NCI-H1694 treated with DMSO at 0.1 percent for 48 hours (cell line): ENCODE results near the gene CCDC6.
"Not testable (repeated sequence)": the region's sequence is repeated elsewhere in the genome, so short reads cannot be mapped to it uniquely, and the experiment has no call there.

Source experiments
- DNase-seq: peaks from one replicate; lab custom pipeline; 2025; lab: John Stamatoyannopoulos, UW

CCDC6 gene

DNA sequence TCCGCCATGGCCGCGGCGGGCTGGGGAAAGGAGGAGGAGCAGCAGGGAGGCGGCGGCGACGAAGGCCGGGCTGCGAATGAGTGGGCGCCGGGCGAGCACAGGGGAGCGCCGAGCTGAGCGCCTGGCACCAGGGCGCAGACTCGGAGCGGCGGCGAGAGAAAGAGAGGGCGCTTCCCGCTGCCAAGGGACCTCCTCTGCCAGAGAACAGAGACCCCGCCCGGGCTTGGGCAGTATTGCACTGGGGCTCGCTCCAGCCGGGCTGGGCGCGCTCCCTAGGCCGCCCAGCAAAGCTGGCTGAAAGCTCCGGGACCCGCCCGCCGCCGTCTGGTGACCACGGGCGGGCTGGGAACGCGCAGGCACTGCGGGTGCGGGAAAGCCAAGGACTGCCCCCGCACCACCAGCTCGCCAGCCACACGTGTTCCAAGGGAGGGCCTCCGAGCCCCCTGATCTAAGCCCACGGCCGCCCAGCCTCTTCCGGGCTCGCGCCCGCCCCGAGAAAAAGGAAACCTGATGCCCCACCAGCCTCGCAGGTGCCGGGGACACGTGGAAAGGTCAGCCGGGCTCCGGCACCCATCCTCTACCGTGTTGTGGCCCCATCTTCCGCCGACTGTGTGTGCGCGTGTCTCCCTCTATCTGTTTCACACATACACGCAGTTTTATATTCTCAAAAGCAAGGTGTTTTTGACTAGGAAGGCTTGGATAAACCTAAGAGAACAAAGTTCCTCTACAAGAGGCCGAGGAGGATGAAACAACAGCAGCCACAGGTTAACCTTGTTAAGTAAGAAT lies at the start of gene CCDC6:
CCDC6 (minus strand) TSS at position 140 of the 786 bp plus-strand sequence; CDS start at position 8, 132 bp downstream.
- peak; percentile 82 for DNase-seq

DNA sequence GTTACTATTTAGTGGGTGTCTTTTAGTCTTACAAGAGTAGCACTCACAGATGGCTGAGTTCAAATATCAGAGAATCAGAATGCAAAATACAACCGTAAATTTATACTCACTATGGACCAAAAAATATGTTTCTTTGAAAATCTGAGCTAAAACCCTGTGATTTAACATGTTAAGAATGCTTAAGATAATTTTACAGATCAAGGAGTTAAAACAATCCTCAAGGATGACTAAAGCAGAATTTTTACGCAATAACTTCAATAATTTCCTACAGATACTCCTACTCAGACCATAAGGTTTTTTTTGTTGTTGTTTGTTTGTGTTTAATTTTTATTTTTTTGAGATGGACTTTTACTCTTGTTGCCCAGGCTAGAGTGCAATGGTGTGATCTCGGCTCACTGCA lies 47.9 kb upstream of the CCDC6 start:
- DNase-seq: no peak

DNA sequence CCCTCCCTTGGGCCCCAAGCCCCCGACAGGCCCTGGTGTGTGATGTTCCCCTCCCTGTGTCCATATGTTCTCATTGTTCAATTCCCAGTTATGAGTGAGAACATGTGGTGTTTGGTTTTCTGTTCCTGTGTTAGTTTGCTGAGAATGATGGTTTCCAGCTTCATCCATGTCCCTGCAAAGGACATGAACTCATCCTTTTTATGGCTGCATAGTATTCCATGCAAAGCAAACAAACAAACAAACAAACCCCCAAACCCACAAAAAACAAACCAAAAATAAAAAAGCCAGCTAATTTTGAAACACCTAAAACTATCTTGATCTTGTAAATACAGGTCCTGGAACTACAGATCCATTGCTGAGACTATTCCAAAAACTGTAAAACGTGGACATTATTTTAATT lies 47.4 kb upstream of the CCDC6 start:
- DNase-seq: not testable (repeated sequence)

- no peak for DNase-seq
Measured at GRCh38 chr10:59950105-59950504, 43.7 kb upstream of the CCDC6 start.

GRCh38 chr10:59949608-59950007 lies 43.3 kb upstream of the CCDC6 start:
- no peak for DNase-seq

DNA sequence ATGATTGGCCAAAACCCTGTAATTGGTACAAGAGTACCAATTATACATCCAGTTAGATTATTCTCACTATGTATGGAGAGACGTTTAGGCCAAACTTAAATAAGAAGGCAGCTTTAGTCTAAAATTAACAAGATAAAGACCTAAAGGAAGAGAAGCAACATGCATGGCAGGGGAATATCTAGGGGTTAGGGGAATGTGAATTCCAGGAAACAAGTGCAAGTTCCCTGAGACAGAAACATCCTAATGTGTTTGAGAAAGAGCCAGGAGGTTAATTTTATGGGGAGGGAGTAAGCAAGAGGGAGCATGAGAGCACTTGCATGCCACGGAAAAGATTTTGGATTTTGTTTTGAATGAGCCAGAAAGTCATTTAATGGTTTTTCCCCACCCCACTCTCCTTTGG lies 39.6 kb upstream of the CCDC6 start:
- DNase-seq: no peak

- no peak for DNase-seq
Measured at GRCh38 chr10:59945590-59945989, 39.2 kb upstream of the CCDC6 start.

DNA sequence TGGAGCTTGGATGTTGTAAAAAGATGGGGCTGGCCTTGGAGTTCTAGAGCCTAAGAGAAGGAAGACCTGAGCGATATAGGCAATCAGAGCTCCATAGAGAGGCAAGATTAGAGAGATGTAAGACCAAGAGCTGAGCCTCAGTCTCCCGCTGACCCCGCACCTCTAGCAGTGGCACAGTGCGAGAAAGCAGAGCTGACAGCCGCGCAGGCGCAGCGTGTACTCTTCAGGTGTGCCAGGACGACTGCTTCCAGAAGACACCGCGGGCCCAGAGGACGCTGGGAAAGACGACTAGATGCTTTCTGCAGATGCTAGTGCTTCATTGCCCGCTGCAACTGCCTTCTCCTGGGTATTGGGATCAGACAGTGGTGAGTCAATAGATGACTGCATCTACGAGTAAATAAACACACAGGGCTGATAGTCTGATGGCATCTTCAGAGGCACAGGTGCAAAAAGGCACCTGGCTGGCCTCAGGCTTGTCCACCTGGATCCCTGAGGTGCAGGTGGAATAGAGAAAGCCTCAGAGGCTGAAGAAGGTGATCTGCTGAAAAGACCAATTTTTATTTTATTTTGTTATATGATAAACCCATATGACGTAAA lies 38.1 kb upstream of the CCDC6 start:
- no peak for DNase-seq

DNA sequence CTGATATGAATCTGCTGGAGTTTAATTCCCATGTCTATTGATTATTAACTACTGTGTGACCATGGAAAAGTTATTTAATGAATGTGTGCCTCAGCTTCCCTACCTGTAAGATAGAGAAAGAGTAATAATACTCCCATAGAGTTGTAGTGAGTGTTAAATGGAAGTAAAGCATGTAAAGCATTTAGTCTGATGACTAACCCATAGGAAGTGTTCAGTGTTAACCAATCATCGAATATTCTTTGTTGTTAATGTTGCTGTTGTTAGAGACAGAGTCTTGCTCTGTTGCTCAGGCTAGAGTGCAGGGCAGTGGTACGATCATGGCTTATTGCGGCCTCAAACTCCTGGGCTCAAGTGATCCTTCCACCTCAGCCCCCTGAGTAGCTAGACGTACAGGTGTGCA lies 36.2 kb upstream of the CCDC6 start:
- DNase-seq: no peak

- no peak for DNase-seq
Measured at GRCh38 chr10:59937720-59938119, 31.4 kb upstream of the CCDC6 start.

DNA sequence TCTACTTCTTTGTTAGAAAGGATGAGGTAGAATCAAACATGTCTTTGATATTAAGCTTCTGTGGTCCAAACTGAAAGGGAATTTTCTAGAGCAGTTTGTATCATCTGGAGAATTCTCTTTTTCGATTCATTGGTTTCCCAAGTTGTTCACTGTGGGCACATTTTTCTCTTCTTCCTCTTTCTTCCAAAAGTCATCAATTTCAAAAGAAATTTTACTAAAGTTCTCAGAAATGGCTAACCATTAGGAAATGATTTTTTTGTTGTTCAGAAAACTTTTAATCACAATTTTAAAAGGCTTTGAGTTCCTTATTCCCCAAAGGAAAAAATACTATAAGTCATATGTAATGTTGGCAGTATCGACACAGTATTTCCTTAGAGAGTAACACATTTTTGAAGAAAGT lies 28.3 kb upstream of the CCDC6 start:
- no peak for DNase-seq

DNA sequence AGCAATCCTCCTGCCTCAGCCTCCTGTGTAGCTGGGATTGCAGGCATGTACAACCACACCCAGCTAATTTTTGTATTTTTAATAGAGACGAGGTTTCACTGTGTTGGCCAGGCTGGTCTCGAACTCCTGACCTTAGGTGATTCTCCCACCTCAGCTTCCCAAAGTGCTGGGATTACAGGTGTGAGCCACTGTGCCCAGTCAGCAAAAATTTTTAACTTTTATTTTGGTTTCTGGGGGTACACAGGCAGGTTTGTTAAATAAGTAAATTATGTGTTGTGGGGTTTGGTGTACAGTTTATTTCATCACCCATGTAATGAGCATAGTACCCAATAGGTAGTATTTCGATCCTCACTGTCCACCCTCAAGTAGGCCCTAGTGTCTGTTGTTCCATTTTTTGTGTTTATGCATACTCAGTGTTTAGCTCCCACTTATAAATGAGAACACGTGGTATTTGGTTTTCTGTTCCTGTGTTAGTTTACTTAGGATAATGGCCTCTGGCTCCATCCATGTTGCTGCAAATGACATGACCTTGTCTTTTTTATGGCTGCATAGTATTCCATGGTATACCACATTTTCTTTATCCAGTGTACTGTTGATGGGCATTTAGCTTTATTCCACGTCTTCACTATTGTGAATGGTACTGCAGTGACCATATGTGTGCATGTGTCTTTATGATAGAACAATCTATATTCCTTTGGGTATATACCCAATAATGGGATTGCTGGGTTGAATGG lies 24.6 kb upstream of the CCDC6 start:
- DNase-seq: not testable (repeated sequence)

DNA sequence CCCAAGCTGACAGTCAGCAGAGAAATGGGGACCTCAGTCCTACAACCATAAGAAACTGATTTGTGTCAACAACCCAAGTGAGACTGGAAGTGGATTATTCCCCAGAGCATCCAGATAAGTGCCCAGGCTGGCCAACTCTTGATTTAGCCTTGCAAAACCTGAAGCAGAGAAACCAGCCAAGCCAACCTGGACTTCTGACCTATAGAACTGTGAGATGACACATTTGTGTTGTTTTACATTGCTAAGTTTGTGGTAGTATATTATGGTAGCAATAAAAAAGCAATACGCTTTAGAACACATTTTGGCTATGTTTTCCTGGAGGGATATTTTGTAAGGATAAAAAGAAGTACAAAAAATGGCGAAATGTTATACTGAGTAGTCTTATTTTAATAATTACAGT lies 19.7 kb upstream of the CCDC6 start:
- DNase-seq: no peak

DNA sequence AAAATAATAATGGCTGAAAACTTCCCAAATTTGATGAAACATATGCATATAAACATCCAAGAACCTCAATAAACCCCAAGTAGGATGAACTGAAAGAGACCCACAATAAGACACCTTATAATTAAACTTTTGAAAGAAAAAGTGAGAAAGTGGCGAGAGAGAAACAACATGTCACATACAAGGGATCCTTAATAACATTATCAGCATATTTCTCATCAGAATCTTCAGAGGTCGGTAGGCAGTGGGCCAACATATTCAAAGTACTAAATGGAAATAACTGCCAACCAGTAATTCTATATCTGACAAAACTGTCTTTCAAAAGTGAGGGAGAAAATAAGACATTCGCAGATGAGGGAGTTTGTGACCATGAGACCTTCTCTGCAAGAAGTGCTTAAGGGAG lies 16.6 kb upstream of the CCDC6 start:
- no peak for DNase-seq

- no peak for DNase-seq
Measured at GRCh38 chr10:59917922-59918321, 11.6 kb upstream of the CCDC6 start.

DNA sequence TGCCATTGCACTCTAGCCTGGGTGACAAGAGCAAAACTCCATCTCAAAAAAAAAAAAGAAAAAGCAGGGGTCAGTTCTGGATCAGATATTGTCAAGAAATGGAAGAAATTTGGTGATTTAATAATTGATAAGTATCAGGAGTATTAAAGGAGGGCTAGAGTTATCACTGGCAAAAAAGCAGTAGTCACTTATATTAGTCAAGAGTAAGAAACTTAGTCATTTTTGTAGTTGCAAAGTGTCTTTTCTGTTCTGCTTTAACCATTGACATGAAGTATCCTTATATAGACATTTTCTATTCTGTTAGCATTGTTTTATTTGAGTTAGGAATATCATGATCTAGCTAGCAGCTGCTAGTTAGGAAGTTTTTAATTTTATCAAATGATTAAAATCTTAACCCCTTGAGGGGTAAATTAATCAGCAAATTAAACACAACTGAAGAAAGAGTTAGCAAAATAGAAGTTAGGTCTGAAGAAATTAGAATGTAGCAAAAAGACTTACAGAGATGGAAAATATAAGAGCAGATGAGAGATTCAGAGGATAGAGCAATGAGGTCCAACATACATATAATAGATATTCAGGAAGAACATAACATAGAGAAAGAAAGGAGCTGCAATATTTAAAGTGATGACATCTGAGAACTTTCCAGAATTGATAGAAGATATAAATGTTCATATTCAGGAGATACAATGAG lies 7.3 kb upstream of the CCDC6 start:
- DNase-seq: no peak

- DNase-seq: no peak
Measured at GRCh38 chr10:59910867-59911266, 4.5 kb upstream of the CCDC6 start.

DNA sequence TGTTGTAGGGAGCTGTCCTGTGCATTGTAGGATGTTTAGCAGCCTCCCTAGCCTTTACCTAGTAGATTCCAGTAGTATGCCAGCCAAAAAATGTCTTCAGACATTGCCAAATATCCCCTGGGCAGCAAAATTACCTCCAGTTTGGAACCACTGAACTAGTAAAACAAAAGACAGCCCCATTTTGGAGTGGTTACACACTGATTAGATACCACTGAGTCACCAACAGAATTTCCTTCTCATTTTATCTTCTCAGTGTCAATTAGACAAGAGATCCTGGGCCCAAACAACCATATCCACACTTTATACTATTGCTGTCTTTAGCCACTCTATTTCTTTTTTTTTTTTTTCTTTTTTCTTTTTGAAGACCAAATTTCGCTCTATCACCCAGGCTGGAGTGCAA lies 3.5 kb upstream of the CCDC6 start:
- no peak for DNase-seq

DNA sequence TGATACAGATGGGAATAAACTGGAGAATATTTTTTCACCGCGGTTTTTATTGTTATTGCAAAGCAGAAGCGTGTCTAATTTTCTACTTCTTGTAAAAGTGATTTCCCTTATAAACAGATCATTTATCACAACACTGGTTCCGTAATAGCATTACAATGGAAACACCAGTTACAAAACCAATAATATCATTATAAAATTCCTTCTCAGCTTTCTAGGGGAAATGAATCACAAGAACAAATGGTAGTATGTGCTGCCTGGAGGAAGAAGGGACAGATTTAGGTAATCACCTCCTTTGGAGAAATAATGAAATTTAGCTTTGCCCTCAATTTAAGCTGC lies 2.4 kb upstream of the CCDC6 start:
- no peak for DNase-seq

GRCh38 chr10:59907918-59908807 lies 1.8 kb upstream of the CCDC6 start:
- DNase-seq: no peak

- no peak for DNase-seq
Measured at GRCh38 chr10:59907537-59907917, 1.2 kb upstream of the CCDC6 start.
